Measurements from ENCODE around the gene TMIE.

TMIE gene, protein sequence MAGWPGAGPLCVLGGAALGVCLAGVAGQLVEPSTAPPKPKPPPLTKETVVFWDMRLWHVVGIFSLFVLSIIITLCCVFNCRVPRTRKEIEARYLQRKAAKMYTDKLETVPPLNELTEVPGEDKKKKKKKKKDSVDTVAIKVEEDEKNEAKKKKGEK

DNA sequence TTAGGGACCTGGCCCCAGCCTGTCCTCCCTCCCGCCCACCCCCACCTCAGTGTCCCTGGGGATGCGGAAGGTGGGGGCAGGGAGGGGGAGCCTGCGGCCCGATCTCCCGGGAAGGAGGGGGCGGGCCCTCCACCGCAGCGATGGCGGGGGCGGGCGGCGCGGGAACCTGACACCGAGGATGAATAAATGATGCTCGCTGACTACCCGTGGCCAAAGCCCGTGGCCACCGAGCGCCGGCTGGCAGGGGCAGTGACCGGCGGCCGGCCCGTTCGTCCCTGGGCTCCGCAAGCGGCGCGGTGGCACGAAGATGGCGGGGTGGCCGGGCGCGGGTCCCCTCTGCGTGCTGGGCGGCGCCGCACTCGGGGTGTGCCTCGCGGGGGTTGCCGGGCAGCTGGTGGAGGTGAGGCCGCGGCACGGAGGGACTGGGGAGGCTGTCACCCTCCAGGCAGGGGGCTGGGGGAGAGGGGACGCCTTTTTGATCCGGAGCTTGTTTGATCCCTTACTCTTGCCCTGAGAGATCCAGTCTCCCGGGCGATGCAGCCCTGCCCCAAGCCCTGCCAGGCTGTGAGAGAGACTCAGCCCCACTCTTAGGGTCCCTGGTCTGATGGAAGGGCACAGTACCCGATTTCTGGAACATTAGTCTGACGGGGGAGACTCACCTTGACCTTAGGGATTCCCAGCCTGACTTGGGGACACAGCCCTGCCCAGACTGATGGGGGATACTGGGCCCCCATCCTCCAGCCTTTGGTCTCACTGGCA is at the start of gene TMIE:
Gene TMIE (plus strand): TSS at position 212 of the 759 bp plus-strand sequence. CDS start 96 bp downstream, at position 308.
- DNase-seq (ENCODE audit: low spot score), result no peak

DNA sequence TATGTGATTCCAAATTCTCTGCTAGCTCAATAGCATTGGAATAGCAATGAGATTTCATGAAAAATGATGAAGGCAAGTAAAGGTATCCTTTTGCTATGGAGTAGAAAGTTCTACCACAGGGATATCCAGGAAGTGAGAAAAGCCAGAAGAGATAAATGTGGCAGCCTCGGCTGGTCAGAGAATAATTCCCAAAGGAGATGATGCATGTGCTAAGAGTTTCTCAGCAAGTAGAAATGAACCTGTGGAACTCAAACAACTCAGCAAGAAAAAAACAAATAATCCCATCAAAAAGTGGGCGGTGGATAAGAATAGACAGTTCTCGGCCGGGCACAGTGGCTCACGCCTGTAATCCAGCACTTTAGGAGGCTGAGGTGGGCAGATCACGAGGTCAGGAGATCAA is 45.9 kb upstream of the TMIE start:
- no peak for DNase-seq (ENCODE audit: low spot score)

DNA sequence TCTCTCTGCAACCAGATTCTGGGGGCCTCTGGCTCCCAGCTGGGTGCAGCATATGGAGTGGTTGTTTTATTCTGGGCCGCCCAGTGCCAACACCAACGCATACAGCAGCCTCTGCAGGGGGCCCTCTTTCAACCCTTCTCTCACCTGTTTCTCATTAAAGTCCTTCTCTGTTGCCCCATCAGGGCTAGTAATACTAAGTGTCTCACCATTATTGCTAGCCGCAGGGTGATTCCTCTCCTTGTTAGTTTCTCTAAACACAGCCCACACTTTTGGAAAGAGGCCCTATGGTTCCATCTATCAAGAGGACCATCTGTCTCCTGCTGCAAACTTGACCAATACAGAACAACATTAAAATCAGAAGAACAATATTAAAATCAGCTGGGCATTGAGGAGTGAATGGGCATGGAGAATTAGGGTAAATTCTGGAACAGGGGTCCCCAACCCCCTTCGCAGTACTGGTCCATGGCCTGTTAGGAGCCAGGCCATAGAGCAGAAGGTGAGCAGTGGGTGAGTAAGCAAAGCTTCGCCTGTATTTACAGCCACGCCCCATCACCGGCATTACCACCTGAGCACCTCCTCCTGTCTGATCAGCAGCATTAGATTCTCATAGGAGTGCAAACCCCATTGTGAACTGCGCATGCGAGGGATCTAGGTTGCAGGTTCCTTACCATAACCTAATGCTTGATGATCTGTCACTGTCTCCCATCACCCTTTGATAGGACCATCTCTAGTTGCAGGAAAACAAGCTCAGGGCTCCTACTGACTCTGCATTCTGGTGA is 44.2 kb upstream of the TMIE start:
- DNase-seq (ENCODE audit: low spot score), result no peak

DNA sequence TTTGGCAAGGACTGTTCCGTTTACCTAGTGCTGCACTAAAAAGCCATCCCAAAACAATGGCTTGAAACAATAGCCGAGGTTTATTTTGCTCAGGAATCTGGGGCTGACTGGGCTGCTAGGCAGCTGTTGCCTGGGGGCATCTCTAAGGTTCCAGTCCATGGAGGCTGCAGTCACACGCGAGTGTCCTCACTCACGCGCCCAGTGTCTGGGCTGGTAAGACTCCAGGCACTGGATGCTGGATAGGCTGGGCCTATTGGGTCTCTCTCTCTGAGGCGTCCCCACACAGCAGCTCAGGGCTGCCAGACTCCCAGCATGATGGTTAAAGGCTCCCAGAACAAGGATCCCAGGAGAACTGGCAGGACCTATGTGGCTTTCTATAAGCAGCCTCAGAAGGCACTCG is 41.9 kb upstream of the TMIE start:
- DNase-seq (ENCODE audit: low spot score), result no peak

DNA sequence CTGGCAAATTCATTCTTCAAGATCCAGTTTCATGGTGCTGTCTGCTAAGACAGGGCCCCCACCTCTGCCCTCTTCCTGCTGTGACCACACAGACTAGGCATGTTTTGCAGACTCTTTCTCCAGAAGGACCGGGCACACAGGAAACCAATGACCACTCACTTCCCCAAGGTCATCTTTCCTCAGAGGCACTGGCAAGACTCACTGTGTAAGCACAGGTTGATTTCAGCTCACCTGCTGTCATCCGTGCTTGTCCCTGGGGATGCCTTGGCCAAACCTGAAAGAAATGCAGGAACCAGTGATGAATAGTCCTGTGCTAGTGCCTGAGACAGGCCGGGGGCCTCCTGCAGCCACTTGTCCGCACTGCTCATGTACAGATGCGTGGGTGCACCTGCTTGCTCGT is 41.2 kb upstream of the TMIE start:
- DNase-seq (ENCODE audit: low spot score), result no peak

DNA sequence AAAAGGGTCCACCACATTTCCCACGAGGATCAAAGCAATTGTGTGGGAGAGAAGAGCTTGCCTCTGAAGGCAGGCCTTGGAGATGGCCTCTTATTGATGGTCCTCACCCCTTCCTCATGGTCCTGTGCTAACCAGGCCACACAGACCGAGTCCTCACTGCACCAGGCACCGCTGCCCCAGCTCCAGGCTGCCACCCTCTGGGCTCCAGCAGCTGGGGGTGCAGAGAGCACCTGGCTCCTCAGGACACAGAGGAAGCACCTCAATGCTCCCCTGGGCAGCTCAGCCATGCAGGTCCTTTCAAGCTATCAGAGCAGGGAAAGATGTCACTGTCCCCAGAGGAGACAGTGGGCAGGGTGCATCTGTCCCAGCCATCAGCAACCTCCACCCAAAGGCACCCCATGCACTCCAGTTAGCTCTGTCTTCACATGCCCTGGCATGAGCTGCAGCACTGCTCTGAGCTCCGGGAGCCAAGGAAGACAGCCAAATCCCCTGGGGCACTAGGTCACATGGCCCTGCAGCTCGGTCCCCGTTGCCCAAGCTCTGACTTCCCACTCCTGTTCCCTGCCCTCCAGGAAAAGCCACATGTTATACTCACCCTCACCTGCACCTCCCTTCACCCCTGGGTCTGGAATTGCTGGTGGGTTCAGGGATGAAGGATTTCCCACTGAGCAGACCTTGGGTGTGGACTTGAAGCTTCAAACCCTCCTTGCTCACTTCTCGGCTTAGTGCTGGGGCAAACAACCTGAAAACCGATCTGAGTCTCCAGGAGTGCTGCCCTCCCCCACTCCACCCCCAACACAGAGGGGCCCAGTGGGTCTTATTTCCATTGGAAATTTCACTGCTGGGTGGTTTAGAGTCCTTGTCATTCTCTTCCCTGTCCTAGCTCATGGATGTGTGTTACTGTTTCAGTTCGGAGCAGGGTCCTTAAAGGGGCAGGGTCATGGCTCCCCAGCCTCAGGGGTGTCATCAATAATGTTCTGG is 40.4 kb upstream of the TMIE start:
- no peak for DNase-seq (ENCODE audit: low spot score)

DNA sequence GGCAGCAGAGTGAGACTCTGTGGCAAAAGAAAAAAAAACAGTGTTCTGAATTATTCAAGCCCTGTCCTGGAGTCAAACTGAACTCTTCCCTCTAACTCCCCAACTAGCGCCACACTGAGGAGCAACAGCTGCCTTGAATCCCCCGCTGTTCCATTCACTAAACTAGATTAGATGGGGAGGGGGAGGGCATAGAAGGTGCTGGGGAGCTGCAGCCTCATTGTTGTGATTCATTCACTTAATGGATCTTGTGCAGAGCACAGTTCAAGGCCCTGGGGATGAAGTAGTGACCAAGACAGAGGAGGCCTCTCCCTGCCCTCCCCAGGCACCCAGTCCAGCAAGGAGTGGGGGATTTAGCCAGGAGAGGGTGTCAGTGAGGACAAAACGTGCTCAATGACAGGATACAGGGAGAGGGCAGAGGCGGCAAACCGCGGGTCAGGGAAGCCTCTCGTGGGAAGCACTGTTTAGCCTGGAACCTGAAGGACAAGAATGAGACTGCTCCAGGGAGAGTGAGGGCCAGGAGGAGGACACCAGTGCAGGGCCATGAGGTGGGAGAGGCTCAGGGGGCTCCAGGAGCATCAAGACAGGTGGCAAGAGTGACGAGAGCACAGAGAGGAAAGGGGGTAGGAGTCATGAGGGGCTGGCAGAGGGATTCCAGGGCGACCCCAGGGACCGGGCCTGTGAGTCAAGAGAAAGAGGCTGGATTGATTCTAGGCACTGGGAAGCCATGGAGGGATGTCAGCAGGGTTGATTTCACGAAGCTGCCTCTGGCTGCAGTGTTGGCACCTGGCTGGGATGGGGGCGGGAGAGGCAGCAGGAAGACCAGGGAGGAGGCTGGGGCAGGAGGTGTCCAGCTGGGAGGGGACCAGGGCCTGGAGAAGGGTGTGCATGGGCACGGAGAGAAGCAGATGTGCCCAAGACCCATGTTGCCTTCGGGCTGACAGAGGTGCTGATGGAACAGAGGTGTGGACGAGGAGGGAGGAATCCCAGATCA is 39.1 kb upstream of the TMIE start:
- no peak for DNase-seq (ENCODE audit: low spot score)

DNA sequence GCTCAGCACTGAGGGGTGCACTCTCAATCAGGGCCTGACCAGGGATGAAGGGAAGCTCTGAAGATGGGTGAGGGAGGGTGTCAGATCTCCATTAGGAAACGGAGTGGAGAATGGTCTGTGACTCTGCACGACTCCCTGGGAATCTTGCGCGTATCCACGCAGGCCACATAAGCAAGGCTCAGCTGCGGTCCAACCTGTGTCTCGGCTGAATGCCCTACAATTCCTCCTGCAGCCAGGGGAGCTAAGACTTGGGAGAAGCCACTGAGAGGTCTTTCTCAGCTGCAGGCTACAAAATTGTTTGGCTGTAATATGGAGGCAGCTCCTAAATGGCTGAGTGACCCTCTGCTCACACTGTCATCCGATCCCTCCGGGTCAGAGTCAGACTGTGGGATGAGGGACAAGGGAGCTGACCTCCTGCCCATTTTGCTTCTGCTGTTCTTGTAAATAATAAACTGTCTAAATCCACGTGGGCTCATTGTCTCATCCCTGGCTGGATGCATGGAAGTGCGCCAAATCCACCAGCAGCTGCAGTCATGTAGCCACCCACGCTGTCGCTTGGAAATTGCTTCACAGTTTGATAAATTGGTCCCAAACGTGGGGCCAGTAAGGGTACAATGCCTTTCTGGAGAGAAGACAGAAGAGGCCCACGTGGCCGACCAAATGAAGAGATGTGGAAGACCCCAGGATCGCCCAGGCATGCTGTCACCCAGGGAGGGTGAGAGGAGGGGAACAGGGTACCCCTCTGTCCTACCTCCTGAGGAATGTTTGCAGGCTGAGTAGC is 38.2 kb upstream of the TMIE start:
- no peak for DNase-seq (ENCODE audit: low spot score)

DNA sequence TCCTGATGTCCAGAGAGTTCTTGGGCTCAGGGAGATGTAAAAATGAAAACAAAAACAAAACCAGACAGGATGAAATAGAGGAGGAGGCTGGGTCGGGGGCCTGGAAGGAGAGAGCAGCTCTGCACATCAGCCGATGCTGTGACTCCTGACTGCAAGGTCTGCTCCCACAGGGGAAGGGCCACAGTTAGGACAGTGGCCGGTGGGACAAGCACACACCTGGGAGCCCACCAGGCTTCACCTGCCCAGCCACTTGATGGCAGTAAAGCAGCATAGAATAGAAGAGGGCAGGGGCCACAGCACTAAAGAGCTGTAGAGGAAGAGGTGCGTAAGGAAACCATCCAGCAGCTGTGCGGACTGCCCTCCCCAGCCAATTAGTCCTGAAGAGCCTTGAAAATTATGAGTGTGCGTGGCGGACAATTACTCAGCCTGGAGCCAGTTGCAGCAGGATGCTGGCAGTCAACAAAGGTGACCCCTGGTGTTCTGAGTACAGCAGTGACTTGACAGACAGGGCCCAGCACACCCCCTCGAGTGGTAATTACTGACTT is 37.5 kb upstream of the TMIE start:
- DNase-seq (ENCODE audit: low spot score), result no peak

DNA sequence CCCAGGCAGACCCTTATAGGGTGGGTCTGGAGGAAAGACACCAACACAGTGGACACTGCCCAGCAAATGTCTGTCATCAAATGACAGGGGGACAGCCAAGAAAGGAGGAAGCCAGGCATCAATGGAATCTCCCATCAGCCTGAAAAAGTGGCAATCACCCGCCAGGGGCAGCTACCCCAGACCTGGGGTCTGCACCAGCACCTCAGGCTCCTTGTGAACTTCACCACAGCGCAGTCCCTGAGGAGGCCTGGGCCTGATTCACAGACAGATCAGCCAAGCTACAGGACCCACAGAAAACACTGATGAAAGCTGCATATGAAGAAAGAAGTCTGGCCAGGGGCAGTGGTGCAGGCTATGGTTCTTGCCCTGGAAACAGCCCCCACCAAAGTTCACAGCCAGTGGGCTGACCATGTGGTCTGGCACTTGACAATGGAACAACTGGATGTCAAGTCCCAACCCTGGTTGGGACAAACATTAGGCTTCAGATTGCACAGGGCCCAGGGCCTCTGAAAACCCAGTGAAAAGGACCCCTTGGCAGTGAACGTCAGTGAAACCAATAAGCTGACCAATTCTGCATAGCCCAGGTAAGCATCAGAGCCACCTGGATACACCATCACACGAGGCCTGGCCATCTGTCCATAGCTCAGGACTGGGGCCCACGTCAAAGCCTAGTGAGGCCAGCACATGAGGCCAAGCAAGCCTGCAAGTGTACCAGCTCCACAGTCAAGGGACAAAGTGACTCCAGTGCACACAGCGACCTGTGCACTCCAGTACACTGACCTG is 36.8 kb upstream of the TMIE start:
- no peak for DNase-seq (ENCODE audit: low spot score)

DNA sequence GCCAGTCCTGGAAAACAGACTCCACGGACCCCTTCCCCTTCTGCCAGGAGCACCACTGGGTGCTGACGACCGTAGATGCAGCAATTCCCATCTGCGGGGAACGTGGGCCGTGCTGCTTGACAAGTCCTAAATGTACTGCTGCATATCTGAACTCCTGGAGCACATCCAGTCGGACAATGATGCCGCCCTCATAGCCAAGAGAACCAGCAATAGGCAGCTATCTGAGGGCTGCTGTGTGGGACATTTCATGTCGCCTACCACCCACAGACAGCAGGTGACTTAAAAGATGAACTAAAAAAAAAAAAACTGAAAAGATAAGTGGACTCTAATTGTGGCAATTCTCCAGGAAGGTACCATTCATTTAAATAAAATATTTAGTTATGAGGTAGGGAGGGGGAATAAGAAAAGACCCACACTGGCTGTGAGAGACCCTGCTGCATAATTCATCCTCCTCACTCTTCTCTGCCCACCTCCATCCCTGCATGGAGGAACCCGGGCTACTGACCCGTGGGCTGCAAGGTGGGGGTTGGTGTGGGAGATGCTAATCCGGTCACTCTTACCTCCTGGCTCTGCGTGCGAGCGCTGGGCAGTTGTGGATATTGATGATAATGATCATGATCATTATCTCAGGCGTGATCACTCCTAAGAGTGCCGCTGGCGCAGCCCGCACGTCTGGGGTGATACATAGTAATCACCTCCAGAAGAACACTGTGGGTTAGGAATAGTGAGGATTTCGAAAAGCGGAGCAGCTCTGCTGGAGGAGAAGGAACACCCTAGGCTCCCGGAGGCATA is 36.0 kb upstream of the TMIE start:
- DNase-seq (ENCODE audit: low spot score), result no peak

DNA sequence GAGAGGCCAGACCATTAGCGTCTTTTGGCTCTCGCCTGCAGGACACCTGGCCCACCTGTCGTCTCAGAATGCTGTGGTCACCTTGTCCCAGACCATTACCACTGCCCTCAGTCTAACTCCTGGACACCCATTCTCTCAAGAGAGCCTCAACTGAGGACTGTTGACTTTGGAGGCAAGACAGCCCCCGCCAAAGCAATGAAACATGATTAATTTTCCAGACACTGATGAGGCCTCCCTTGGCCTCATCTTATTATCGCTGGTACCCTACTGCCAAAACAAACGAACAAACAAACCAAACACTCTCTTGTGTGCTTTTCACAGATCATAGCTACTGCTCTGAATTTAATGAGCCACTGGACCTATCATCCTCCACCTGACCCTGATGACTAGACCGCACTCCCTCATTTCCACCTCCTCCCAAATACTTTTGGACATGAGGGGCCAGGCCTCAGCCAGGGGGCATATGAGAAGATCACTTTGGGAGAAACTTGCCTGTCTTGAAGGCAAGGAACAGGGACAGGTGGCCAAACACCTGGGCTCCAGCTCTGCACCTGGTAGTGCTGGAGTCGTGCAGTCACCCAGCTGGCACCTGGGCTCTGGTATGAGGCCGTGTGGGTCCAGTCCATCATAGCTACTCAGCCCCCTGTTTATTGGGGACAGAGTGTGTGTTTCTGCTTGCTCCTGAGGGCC is 35.3 kb upstream of the TMIE start:
- no peak for DNase-seq (ENCODE audit: low spot score)

DNA sequence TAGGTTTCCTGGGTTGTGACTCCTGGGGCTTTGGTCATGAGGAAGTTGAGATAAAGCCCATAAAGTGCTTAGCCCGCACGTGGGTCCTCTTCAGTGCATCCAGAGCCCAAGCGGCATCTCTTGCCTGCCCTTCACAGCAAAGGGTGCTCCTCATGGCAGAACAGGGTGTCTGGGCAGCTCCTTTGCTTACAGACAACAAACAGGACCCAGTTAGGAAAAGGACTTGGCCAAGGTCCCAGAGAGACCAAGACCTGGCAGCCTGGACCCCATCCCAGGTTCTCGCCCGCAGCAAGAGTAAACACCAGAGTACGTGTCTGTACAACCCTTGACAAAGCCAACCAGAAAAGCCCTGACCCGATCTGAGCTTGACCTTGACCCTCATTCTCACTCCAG is 34.7 kb upstream of the TMIE start:
- DNase-seq (ENCODE audit: low spot score), result no peak

DNA sequence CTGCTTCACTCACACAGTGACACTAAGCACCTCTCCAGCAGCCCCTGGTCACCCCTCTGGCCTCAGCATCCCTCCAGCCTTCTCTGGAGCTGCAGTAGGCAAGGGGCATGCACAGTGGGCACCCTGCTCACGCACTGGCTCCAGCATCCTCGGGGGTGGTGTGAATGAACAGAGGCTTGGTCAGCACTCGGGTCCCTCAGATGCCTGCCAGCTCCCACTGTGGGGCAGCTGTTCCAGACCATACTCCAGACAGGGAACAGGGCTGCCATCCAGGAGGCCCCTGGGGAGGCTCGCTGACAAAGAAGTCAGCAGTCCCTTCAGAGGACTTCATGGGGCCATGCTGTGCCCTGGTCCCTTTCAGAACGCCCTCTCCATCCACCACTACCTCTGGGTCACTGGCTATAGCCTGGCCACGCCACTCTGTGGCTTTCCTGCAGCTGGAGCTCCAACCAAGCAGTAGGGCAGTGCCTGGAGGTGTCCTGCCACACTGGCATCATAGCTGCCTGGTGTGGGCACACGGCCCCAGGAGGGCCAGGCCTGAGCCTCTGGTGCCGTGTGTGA is 34.1 kb upstream of the TMIE start:
- no peak for DNase-seq (ENCODE audit: low spot score)

DNA sequence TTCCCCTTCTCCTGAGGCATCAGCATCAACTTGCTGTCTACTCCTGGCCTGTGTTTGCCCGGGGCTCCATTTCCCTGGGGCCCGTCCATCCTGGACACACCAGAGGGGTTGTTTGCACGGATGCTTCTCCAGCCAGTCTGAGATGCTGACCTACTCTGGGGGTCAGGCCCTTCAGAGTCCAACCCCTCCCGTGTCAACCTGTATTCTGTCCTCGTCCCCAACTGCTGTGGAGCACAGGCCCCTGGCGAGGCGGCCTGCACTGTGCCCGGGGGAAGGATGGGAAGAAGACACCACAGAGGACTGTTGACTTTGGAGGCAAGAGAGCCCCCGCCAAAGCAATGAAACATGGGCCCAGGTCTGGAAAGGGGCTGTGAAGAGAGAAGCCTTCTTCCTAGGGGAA is 33.5 kb upstream of the TMIE start:
- no peak for DNase-seq (ENCODE audit: low spot score)

DNA sequence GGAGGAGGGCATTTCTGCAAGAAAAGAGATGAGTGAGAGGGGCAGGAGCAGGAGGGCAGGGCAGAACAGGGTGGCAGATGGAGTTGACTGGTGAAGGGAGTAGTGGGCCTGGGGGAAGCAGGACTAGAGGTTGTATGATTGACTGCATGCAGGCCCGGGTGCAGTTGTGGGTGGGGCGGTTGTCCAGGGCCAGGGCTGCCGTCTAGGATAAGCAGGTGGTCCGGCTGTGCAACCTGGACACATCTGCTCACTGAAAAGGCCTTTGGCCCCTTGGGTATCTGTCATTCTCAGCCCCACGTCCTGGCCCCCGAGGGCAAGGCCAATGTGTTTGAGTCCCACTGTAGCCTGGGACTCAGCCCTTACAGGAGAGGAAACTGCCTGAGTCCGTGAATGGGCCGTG is 33.1 kb upstream of the TMIE start:
- DNase-seq (ENCODE audit: low spot score), result no peak

DNA sequence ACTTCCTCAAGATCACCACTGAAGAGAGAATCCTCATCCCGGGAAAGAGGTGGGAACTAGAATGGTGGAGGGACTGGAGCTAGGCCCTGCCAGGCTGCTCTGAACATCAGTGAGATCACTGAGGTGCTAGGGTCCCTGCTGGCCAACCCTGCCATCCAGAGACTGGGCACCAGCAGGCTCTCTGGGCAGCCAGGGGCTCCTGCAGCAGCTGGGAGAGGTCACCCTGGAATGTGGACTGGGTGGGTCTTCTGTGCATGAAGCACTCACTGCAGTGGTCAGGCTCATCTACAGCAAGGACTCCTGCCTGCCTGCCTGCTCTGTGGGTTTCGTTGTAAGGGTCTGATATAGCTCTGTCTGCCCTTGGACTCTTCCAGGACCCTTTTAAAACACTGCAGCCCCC is 32.6 kb upstream of the TMIE start:
- DNase-seq (ENCODE audit: low spot score), result no peak

Data from hematopoietic multipotent progenitor cell treated with erythropoietin and hydrocortisone succinate and interleukin-3 and kit ligand, for 15 days (in vitro differentiated cells).